Right atrium auricular region (tissue), 2 donors: Measurements from ENCODE around the gene HPS5. TPM values are rescaled to one million over a fixed set of nuclear protein-coding genes. Genes with fewer than 3 reads are reported as not detected.

ENCODE experiments used
- DNase-seq: peaks from one replicate; pipeline ENCODE4 v3.0.0-alpha.2; 2019; ENCODE audit warnings: low spot score
- H3K27ac ChIP-seq, 2 donors: fragments of 200-600 bp; sonication (generic); 1 replicate in 1 of 2; 2 replicates in 1 of 2; pipeline ENCODE4 v1.5.1; 2016 to 2019
- H3K27me3 ChIP-seq, 2 donors: fragments of 200-600 bp; sonication (generic); one replicate each; pipeline versions ENCODE4 v1.5.1 to v1.6.0; 2017 to 2019
- H3K36me3 ChIP-seq: fragments of 200-600 bp; sonication (generic); one replicate; pipeline ENCODE4 v1.5.1; 2016
- H3K4me1 ChIP-seq, 2 donors: fragments of 200-600 bp; sonication (generic); one replicate each; pipeline versions ENCODE4 v1.5.1 to v1.6.0; 2017 to 2019
- H3K4me3 ChIP-seq, 2 donors: fragments of 200-600 bp; sonication (generic); 1 replicate in 1 of 2; 2 replicates in 1 of 2; pipeline ENCODE4 v1.5.1; 2017 to 2019; ENCODE audit warnings: mild to moderate bottlenecking in 1 of 2, moderate library complexity in 1 of 2
- H3K9me3 ChIP-seq, 2 donors: fragments of 200-600 bp; sonication (generic); one replicate each; pipeline ENCODE4 v1.5.1; 2019
- total RNA-seq, 2 donors: library from RNA; depleted of rRNA; stranded (reverse); fragments of >200 nt; gene quantifications; one replicate each; pipeline ENCODE4 v1.1.0, GENCODE V29; 2016
- TF ChIP-seq, protein P1 (sequence below), 2 donors: fragments of 200-600 bp; sonication (generic); IDR thresholded peaks; one replicate each; pipeline ENCODE4 v1.5.1; 2019; ENCODE audit warnings: antibody characterized with exemption in 2 of 2

The HPS5 gene
- total RNA-seq, 2 donors from 2014 or later, result 10.5 to 12.8 TPM

DNA sequence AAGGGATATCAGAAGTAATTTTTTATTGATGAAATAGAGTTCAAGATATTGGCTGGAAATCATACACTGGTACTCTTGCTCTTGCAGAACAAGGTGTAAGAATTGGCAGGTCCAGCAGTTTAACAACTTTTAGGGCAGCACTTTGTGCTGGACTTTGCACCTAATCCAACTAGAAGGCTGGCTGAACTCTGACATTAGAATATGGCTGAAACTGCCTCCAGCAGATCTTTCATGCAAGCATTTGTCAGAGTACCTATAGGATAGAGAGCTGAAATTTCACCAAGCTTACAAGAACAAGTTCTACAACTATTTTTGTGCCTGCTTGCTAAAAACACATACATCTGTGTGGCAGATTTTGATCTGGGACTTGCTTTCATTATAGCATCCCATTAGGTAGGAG is 17.2 kb downstream of the HPS5 start:
- DNase-seq, result no peak
- H3K27ac ChIP-seq, result no peak overlapping the region
- no peaks in the 10 kb centered on the region for H3K4me1 ChIP-seq
- H3K9me3 ChIP-seq, result no peaks in the 10 kb centered on the region
- no peak overlapping the region for H3K4me3 ChIP-seq
- H3K36me3 ChIP-seq, result peaks cover 55% of the 10 kb centered on the region
- TF ChIP-seq, protein P1, sequence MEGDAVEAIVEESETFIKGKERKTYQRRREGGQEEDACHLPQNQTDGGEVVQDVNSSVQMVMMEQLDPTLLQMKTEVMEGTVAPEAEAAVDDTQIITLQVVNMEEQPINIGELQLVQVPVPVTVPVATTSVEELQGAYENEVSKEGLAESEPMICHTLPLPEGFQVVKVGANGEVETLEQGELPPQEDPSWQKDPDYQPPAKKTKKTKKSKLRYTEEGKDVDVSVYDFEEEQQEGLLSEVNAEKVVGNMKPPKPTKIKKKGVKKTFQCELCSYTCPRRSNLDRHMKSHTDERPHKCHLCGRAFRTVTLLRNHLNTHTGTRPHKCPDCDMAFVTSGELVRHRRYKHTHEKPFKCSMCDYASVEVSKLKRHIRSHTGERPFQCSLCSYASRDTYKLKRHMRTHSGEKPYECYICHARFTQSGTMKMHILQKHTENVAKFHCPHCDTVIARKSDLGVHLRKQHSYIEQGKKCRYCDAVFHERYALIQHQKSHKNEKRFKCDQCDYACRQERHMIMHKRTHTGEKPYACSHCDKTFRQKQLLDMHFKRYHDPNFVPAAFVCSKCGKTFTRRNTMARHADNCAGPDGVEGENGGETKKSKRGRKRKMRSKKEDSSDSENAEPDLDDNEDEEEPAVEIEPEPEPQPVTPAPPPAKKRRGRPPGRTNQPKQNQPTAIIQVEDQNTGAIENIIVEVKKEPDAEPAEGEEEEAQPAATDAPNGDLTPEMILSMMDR (IDR thresholded peaks at IDR 0.05), result no peak
- no peaks in the 10 kb centered on the region for H3K27me3 ChIP-seq

DNA sequence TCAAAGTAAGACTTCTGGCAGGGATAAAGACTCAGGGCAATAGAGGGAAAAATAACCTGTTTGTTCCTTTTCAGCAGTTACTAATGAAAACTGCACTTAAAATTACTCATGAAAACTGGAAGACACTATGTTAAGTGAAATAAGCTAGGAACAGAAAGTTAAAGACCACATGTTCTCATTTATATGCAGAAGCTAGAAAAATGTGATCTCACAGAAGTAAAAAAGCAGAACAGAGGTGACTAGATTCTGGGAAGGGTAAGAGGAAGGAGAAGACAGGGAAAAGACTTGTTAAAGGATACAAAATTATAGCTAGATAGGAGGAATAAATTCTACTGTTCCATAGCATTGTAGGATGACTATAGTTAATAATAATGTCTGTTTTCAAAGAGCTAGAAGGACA is 22.2 kb downstream of the HPS5 start:
- H3K9me3 ChIP-seq, result no peaks in the 10 kb centered on the region
- H3K27me3 ChIP-seq, result no peaks in the 10 kb centered on the region
- H3K4me3 ChIP-seq, result no peak overlapping the region
- H3K4me1 ChIP-seq, result no peaks in the 10 kb centered on the region
- peaks cover 59% of the 10 kb centered on the region for H3K36me3 ChIP-seq
- DNase-seq, result no peak
- TF ChIP-seq, protein P1 (IDR thresholded peaks at IDR 0.05), result no peak
- H3K27ac ChIP-seq, result no peak overlapping the region

DNA sequence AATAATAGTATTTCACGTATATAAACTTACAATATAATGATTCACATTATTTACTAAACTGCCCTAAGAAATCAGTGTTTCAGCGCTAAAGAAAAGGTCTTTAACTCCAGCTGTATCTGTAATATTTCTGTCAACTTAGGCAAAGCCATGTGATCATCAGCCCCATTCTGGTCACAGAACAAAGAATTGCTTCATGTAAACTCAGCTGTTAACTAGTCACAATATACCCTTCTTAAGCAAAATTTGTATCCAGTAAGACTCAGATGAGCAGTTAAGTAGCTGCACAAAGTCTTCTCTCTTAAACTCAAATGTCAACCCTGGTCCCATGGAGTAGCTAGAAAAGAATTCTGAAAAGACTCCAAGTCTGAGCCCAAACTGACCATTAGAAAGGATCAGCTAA is 26.6 kb downstream of the HPS5 start:
- H3K36me3 ChIP-seq, result peaks cover 77% of the 10 kb centered on the region
- H3K27ac ChIP-seq, result no peak overlapping the region
- DNase-seq, result no peak
- no peak overlapping the region for H3K4me3 ChIP-seq
- no peaks in the 10 kb centered on the region for H3K9me3 ChIP-seq
- TF ChIP-seq, protein P1 (IDR thresholded peaks at IDR 0.05), result no peak
- H3K27me3 ChIP-seq, result no peaks in the 10 kb centered on the region
- no peaks in the 10 kb centered on the region for H3K4me1 ChIP-seq

DNA sequence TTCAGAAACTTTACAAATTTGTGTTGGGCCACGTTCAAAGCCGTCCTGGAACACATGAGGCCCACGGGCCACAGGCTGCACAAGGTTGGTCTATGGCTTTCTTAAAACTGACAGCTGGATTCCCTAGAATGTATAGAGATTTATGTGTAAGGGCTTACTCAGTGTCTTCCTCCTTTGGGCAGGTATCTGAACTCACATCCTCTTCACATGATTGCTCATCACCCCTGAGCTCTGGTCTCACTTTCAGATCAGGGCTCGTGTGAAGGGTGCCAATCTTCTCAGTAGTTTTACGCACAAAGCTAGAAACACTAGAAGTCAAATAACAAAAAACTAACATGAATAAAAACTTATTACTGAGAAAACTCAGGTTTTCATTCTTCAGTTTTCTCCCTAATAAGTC is 27.1 kb downstream of the HPS5 start:
- peaks cover 77% of the 10 kb centered on the region for H3K36me3 ChIP-seq

DNA sequence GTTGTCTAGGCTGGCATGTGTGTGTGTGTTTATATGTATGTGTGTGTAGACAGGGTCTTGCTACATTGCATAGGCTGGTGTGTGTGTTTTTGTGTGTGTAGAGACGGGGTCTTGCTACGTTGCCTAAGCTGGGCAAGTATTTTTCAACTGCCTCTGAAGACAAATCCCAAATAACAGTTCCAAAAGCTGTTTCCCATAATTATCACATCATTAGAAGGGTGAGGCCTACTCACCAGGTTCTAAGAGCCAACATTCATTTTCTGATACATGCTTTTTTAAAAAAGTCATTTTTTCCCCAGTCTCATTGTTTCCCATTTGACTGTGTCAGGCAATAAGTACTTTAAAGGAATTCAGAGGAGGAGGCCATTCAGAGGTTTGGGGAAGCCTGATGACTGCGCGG is 33.0 kb downstream of the HPS5 start:
- no peak overlapping the region for H3K4me3 ChIP-seq
- H3K4me1 ChIP-seq, result no peaks in the 10 kb centered on the region
- TF ChIP-seq, protein P1 (IDR thresholded peaks at IDR 0.05), result no peak
- no peaks in the 10 kb centered on the region for H3K27me3 ChIP-seq
- H3K27ac ChIP-seq, result no peak overlapping the region
- DNase-seq, result no peak
- H3K36me3 ChIP-seq, result peaks cover 68% of the 10 kb centered on the region
- H3K9me3 ChIP-seq, result no peaks in the 10 kb centered on the region

More for the DNA sequence above, 27.1 kb downstream of the HPS5 start:
- Histone ChIP-seq H3K4me1 (no peaks in the 10 kb centered on the region), H3K27ac (no peak overlapping the region), H3K27me3 (no peaks in the 10 kb centered on the region), H3K4me3 (no peak overlapping the region), H3K9me3 (no peaks in the 10 kb centered on the region)
- TF ChIP-seq, protein P1 (IDR thresholded peaks at IDR 0.05), result no peak
- no peak for DNase-seq

DNA sequence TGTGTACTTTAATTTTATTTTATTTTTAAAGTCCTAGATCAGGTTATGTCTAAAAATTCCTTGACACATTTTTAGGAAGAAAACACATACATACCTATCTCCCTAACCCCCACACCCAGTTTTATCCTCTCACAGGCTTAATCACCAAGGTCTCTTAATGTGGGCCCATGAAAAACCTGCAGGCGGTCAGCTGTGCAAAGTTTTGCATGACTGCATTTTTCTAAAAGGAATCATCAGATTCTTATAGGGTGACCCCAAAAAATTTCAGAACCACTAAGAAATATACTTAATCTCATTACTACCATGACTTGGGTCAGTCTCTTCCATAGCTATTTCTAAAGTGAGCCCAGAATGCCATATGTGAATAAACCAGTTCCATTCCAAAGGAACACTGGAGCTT is 36.1 kb downstream of the HPS5 start:
- TF ChIP-seq, protein P1 (IDR thresholded peaks at IDR 0.05), result no peak

More for the DNA sequence above, 36.1 kb downstream of the HPS5 start:
- H3K9me3 ChIP-seq, result no peaks in the 10 kb centered on the region
- H3K4me1 ChIP-seq, result no peaks in the 10 kb centered on the region
- DNase-seq, result no peak
- H3K4me3 ChIP-seq, result no peak overlapping the region
- no peaks in the 10 kb centered on the region for H3K27me3 ChIP-seq
- no peak overlapping the region for H3K27ac ChIP-seq
- peaks cover 75% of the 10 kb centered on the region for H3K36me3 ChIP-seq
